GM12878 (cell line): ENCODE data around the gene TJAP1. TPM values are rescaled to one million over a fixed set of nuclear protein-coding genes. Genes with fewer than 3 reads are reported as not detected.

Experiments
- ATAC-seq: fragments of 200-7000 bp; cut with Tn5 transposase; 3 replicates; pipeline ENCODE4 v1.9.1; 2020; ENCODE audit warnings: mild to moderate bottlenecking, moderate library complexity
- BruUV-seq: library from RNA; stranded (reverse); fragments of 400-500 nt; replicated peaks from 2 replicates; lab custom pipeline; 2021; lab: Mats Ljungman, UMichigan
- CTCF ChIA-PET: fragments of 300-600 bp; sonication (Branson Sonifier 250); formaldehyde crosslinking; extraction: SDS; loops from one replicate; lab custom pipeline; 2021; ENCODE audit warnings: inconsistent platforms; lab: Yijun Ruan, JAX
- POLR2A ChIA-PET: fragments of 350-600 bp; formaldehyde crosslinking; extraction: SDS; loops from one replicate; lab custom pipeline; 2021; ENCODE audit warnings: inconsistent platforms; lab: Charles Lee
- RAD21 ChIA-PET: fragments of 300-600 bp; sonication (Branson Sonifier 250); formaldehyde crosslinking; loops from one replicate; lab custom pipeline; 2023; ENCODE audit warnings: antibody characterized with exemption; ENCODE audit not compliant: unreplicated experiment; lab: Charles Lee
- SMC1A ChIA-PET: fragments of 300-600 bp; sonication (Branson Sonifier 250); formaldehyde crosslinking; loops from one replicate; lab custom pipeline; 2023; ENCODE audit not compliant: unreplicated experiment, uncharacterized antibody; lab: Charles Lee
- DNase-seq: peaks from one replicate; pipeline ENCODE4 v3.0.0-alpha.2; 2011; ENCODE audit warnings: low read depth, low spot score
- FAIRE-seq: peaks from 3 replicates; lab custom pipeline; 2011; peaks lifted over from hg19 to GRCh38; lab: Jason Lieb, UNC
- H2AFZ ChIP-seq: 2 replicates; pipeline ENCODE4 v1.6.0; 2011; ENCODE audit warnings: low read depth, low read length, control low read depth; ENCODE audit not compliant: control insufficient read depth
- H3K27ac ChIP-seq: 2 replicates; pipeline ENCODE4 v1.5.1; 2011; ENCODE audit warnings: control low read depth; ENCODE audit not compliant: control insufficient read depth, insufficient read depth
- H3K27me3 ChIP-seq, 2 experiments: replicated peaks in 1 of 2; 2 replicates each; pipeline versions ENCODE4 v1.6.0 to v1.6.1; 2011; ENCODE audit warnings: low read length in 1 of 2; ENCODE audit not compliant: control insufficient read depth in 2 of 2, insufficient read depth in 2 of 2
- H3K36me3 ChIP-seq, 2 experiments: 2 replicates each; pipeline ENCODE4 v1.5.1; 2011; ENCODE audit warnings: low read length in 1 of 2; ENCODE audit not compliant: control insufficient read depth in 2 of 2, insufficient read depth in 2 of 2
- H3K4me1 ChIP-seq: 2 replicates; pipeline ENCODE4 v1.6.1; 2011; ENCODE audit warnings: mild to moderate bottlenecking, low read length, moderate library complexity, mixed read lengths; ENCODE audit not compliant: control insufficient read depth, insufficient read depth
- H3K4me2 ChIP-seq: 2 replicates; pipeline ENCODE4 v1.6.0; 2011; ENCODE audit warnings: control low read depth; ENCODE audit not compliant: control insufficient read depth, insufficient read depth
- H3K4me3 ChIP-seq: fragments of 200-600 bp; sonication (generic); 2 replicates; pipeline ENCODE4 v1.5.1; 2016
- H3K79me2 ChIP-seq: 2 replicates; pipeline ENCODE4 v1.6.0; 2011; ENCODE audit warnings: low read length; ENCODE audit not compliant: control insufficient read depth, insufficient read depth
- H3K9ac ChIP-seq: 2 replicates; pipeline ENCODE4 v1.8.0; 2011; ENCODE audit warnings: low read length, control low read depth, mixed read lengths; ENCODE audit not compliant: control insufficient read depth, insufficient read depth
- H3K9me3 ChIP-seq: replicated peaks from 3 replicates; pipeline ENCODE4 v1.5.1; 2011; ENCODE audit warnings: mild to moderate bottlenecking, low read length; ENCODE audit not compliant: control insufficient read depth, insufficient read depth
- H4K20me1 ChIP-seq: 2 replicates; pipeline ENCODE4 v1.6.0; 2011; ENCODE audit not compliant: control insufficient read depth, insufficient read depth
- WGBS: methylation state at CpG from one replicate; pipeline ENCODE4 v1.1.6; 2016; ENCODE audit warnings: low lambda C conversion rate; ENCODE audit not compliant: insufficient replicate concordance, insufficient coverage; ENCODE audit errors: missing lambda C conversion rate; 5-methylcytosine and 5-hydroxymethylcytosine counted together
- in situ Hi-C: fragments of 300-500 bp; cut with MboI; formaldehyde crosslinking; loops from 9 replicates; pipeline ENCODE4 v1.14.3; 2018; ENCODE audit warnings: mixed read lengths
- intact Hi-C: fragments of 100-400 bp; cut with micrococcal nuclease; formaldehyde crosslinking; loops from one replicate; pipeline ENCODE4 v1.14.2; 2022; ENCODE audit not compliant: unreplicated experiment
- polyA plus RNA-seq, 11 experiments: library from polyadenylated mRNA; depleted of rRNA in 4 of 11; unstranded in 6 of 11; stranded (reverse) in 5 of 11; fragments of >200 nt; fragmentation: Nextera tagmentation in 4 of 11; fragmentation: Illumina TruSeq in 1 of 11; extraction: Ambion mirVana in 4 of 11; extraction: Trizol in 1 of 11; gene quantifications; 1 replicate in 1 of 11; 2 replicates in 10 of 11; pipeline versions ENCODE4 v1.2.1 to v1.2.3, GENCODE V29; 2011 to 2016; ENCODE audit warnings: inconsistent platforms in 2 of 11, missing spikeins in 2 of 11, low read depth in 1 of 11
- total RNA-seq, 4 experiments: library from RNA; depleted of rRNA in 3 of 4; stranded (reverse); fragments of >200 nt in 3 of 4; fragmentation: Illumina TruSeq in 1 of 4; extraction: Trizol in 1 of 4; gene quantifications; 2 replicates each; pipeline versions ENCODE4 v1.2.1 to v1.2.3, GENCODE V29; 2013 to 2021
- TF ChIP-seq, protein P1 (sequence below): fragments of 150-350 bp; IDR thresholded peaks from 2 replicates; pipeline ENCODE4 v1.6.1; 2016; ENCODE audit warnings: low read depth, low read length
- TF ChIP-seq, protein P2 (sequence below), 3 experiments: IDR thresholded peaks in 2 of 3; conservative IDR thresholded peaks in 1 of 3; 2 replicates each; pipeline ENCODE4 v1.5.1; 2011; ENCODE audit warnings: low read depth in 3 of 3, low read length in 3 of 3, mild to moderate bottlenecking in 3 of 3, control low read depth in 2 of 3, moderate library complexity in 2 of 3, inconsistent platforms in 1 of 3, mixed read lengths in 1 of 3; ENCODE audit not compliant: control insufficient read depth in 2 of 3, insufficient read depth in 1 of 3; ENCODE audit errors: extremely low read depth in 1 of 3

Gene TJAP1
- total and polyA plus RNA-seq, 10 of the 15 experiments (the other 5 are each of a cell fraction or from before 2014, with no cell fraction given) = 0.11 to 22.6 (median 12.8) TPM

DNA sequence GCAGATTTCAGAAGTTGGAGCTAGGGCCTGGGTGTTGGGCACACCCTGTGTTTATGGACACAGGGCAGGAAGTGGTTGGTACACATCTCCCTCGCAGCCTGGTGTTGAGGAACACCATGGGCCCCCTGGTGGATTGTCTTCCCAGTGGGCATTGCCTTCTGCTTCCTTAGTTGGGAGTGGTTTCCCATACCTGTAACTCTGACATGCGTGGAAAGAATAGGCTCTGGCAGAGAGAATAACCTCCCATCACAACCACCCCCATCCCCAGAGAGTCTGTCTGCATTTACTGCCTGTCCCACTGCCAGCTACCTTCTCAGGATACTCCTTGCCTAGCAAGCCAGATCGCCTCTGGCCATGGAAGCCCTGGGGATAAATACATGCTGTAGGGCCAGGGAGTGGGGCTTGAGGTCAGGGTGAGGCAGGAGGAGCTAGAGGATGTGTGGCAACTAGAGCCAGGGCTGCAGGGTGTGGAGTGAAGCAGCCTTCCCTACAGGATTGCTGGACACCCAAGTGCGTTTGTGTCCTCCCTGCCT lies 18.1 kb downstream of the TJAP1 start:
- WGBS = 54% methylated on average over 4 of the region's 4 CpGs
- SMC1A ChIA-PET = interaction anchor here (1.0 to 1.3 kb wide), 2 partner anchors 10 to 37 kb away, joined by 4 to 5 read pairs; no protein-coding TSS in a partner anchor
- H3K36me3 ChIP-seq = peaks cover 7 to 8% of the 10 kb centered on the region in 2 experiments; a peak in 3 of 4 replicates

More for the DNA sequence above, 18.1 kb downstream of the TJAP1 start:
- Histone ChIP-seq H3K27me3 (no peaks in the 10 kb centered on the region), H3K4me3 (no peak overlapping the region), H4K20me1 (no peaks in the 10 kb centered on the region; the same call in 1 of the 2 replicates), H3K4me2 (no peak overlapping the region), H3K79me2 (no peaks in the 10 kb centered on the region), H3K9ac (no peak overlapping the region), H3K27ac (no peak overlapping the region), H3K4me1 (no peaks in the 10 kb centered on the region), H3K9me3 (no peaks in the 10 kb centered on the region), H2AFZ (no peak overlapping the region)
- DNase-seq (no peak), ATAC-seq (no peak), FAIRE-seq (no peak)
- no TSS peak for BruUV-seq
- CTCF ChIA-PET = interaction anchor here (1.0 to 7.6 kb wide), 4 partner anchors 12 to 109 kb away, joined by 3 to 70 read pairs (median 4); partner anchors contain the start of gene LRRC73
- RAD21 ChIA-PET = interaction anchor here (1.1 to 1.7 kb wide), 2 partner anchors 10 to 12 kb away, joined by 4 to 8 read pairs; no protein-coding TSS in a partner anchor
- in situ Hi-C loops = no loop called here
- TF ChIP-seq, protein P1, sequence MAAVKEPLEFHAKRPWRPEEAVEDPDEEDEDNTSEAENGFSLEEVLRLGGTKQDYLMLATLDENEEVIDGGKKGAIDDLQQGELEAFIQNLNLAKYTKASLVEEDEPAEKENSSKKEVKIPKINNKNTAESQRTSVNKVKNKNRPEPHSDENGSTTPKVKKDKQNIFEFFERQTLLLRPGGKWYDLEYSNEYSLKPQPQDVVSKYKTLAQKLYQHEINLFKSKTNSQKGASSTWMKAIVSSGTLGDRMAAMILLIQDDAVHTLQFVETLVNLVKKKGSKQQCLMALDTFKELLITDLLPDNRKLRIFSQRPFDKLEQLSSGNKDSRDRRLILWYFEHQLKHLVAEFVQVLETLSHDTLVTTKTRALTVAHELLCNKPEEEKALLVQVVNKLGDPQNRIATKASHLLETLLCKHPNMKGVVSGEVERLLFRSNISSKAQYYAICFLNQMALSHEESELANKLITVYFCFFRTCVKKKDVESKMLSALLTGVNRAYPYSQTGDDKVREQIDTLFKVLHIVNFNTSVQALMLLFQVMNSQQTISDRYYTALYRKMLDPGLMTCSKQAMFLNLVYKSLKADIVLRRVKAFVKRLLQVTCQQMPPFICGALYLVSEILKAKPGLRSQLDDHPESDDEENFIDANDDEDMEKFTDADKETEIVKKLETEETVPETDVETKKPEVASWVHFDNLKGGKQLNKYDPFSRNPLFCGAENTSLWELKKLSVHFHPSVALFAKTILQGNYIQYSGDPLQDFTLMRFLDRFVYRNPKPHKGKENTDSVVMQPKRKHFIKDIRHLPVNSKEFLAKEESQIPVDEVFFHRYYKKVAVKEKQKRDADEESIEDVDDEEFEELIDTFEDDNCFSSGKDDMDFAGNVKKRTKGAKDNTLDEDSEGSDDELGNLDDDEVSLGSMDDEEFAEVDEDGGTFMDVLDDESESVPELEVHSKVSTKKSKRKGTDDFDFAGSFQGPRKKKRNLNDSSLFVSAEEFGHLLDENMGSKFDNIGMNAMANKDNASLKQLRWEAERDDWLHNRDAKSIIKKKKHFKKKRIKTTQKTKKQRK = no peak
- TF ChIP-seq, protein P2, sequence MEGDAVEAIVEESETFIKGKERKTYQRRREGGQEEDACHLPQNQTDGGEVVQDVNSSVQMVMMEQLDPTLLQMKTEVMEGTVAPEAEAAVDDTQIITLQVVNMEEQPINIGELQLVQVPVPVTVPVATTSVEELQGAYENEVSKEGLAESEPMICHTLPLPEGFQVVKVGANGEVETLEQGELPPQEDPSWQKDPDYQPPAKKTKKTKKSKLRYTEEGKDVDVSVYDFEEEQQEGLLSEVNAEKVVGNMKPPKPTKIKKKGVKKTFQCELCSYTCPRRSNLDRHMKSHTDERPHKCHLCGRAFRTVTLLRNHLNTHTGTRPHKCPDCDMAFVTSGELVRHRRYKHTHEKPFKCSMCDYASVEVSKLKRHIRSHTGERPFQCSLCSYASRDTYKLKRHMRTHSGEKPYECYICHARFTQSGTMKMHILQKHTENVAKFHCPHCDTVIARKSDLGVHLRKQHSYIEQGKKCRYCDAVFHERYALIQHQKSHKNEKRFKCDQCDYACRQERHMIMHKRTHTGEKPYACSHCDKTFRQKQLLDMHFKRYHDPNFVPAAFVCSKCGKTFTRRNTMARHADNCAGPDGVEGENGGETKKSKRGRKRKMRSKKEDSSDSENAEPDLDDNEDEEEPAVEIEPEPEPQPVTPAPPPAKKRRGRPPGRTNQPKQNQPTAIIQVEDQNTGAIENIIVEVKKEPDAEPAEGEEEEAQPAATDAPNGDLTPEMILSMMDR (IDR thresholded peaks at IDR 0.05 in 2 of 3, conservative IDR thresholded peaks at IDR 0.05 in 1 of 3; ENCODE audit: control insufficient read depth in 2 of 3, extremely low read depth in 1 of 3, insufficient read depth in 1 of 3, low read depth in 3 of 3, low read length in 3 of 3) = peak in 2 of 3 experiments; percentile 14 to 22; a peak in 2 of 6 replicates
- POLR2A ChIA-PET = interaction anchor here (0.5 to 0.6 kb wide), 2 partner anchors 37 to 53 kb away, joined by 3 read pairs; no protein-coding TSS in a partner anchor
- intact Hi-C loops = no loop called here
